ENCODE data around the gene RAB9A. TPM values are rescaled to one million over a fixed set of nuclear protein-coding genes. Genes with fewer than 3 reads are reported as not detected.
A peak's percentile ranks its signal among the peaks of the same experiment; 100 is the strongest.

The RAB9A gene
- total and polyA plus RNA-seq, 10 of the 15 experiments (the other 5 are each of a cell fraction or from before 2014, with no cell fraction given), result 42.1 to 142 (median 49.9) TPM

GRCh38 chrX:13669246-13669737, 19.6 kb upstream of the RAB9A start (continued):
- TF ChIP-seq EGR1 (IDR thresholded peaks at IDR 0.05; ENCODE audit: borderline replicate concordance in 1 of 2, low read depth in 2 of 2, low read length in 2 of 2) (no peak), SP1 (IDR thresholded peaks at IDR 0.05; ENCODE audit: low read depth, low read length) (no peak), SUPT20H (IDR thresholded peaks at IDR 0.05; ENCODE audit: borderline replicate concordance, control insufficient read depth, low read depth, low read length) (no peak), SMC3 (IDR thresholded peaks at IDR 0.05; ENCODE audit: borderline replicate concordance, low read length) (no peak; the same call in 1 of the 2 replicates), KLF5 (IDR thresholded peaks at IDR 0.05; ENCODE audit: partially characterized antibody) (peak; percentile 87), ZBED1 (IDR thresholded peaks at IDR 0.05; ENCODE audit: borderline replicate concordance) (peak; percentile 83), SUZ12 (IDR thresholded peaks at IDR 0.05; ENCODE audit: unreplicated experiment) (no peak), MTA3 (IDR thresholded peaks at IDR 0.05; ENCODE audit: borderline replicate concordance, low read length) (no peak; the same call in 1 of the 2 replicates), NFYA (IDR thresholded peaks at IDR 0.05; ENCODE audit: borderline replicate concordance, low read depth, low read length) (no peak), IKZF2 (IDR thresholded peaks at IDR 0.05) (peak; percentile 99), SMARCA5 (IDR thresholded peaks at IDR 0.05) (no peak), ZNF274 (IDR thresholded peaks at IDR 0.05; ENCODE audit: insufficient read depth, insufficient read length) (no peak), YY1 (IDR thresholded peaks at IDR 0.05; ENCODE audit: low read depth, low read length) (peak; percentile 65; the same call in 1 of the 2 replicates), BHLHE40 (IDR thresholded peaks at IDR 0.05; ENCODE audit: borderline replicate concordance in 1 of 2, low read depth in 2 of 2, low read length in 1 of 2) (peak; percentile 85 to 87), TAF1 (IDR thresholded peaks at IDR 0.05; ENCODE audit: borderline replicate concordance, low read depth, low read length) (0 out of 2 replicates have a peak, but pooled peaks have one; percentile 53), ETV6 (conservative IDR thresholded peaks at IDR 0.05 in 1 of 2, IDR thresholded peaks at IDR 0.05 in 1 of 2; ENCODE audit: borderline replicate concordance in 1 of 2, low read depth in 1 of 2) (peak in 1 of 2 experiments; percentile 55; a peak in 1 of 4 replicates), NFXL1 (IDR thresholded peaks at IDR 0.05; ENCODE audit: borderline replicate concordance) (no peak), ZSCAN29 (IDR thresholded peaks at IDR 0.05) (no peak), EED (IDR thresholded peaks at IDR 0.05; ENCODE audit: low read depth) (peak; percentile 95), MTA2 (IDR thresholded peaks at IDR 0.05; ENCODE audit: low read depth) (peak; percentile 85), ATF7 (IDR thresholded peaks at IDR 0.05; ENCODE audit: low read depth) (peak; percentile 98), RBBP5 (conservative IDR thresholded peaks at IDR 0.05) (no peak), BACH1 (IDR thresholded peaks at IDR 0.05; ENCODE audit: borderline replicate concordance) (no peak; the same call in 1 of the 2 replicates), POLR2AphosphoS5 (IDR thresholded peaks at IDR 0.05; ENCODE audit: low read length) (peak; percentile 75), CREB1 (IDR thresholded peaks at IDR 0.05; ENCODE audit: low read depth) (peak; percentile 62), MYC (IDR thresholded peaks at IDR 0.05; ENCODE audit: insufficient read depth, insufficient read length, insufficient replicate concordance, low read length, severe bottlenecking) (no peak), TCF12 (IDR thresholded peaks at IDR 0.05; ENCODE audit: low read depth, low read length) (peak; percentile 49; the same call in 1 of the 2 replicates), CBFB (IDR thresholded peaks at IDR 0.05; ENCODE audit: low read depth) (peak; percentile 88)
- TF ChIP-seq, protein P1, sequence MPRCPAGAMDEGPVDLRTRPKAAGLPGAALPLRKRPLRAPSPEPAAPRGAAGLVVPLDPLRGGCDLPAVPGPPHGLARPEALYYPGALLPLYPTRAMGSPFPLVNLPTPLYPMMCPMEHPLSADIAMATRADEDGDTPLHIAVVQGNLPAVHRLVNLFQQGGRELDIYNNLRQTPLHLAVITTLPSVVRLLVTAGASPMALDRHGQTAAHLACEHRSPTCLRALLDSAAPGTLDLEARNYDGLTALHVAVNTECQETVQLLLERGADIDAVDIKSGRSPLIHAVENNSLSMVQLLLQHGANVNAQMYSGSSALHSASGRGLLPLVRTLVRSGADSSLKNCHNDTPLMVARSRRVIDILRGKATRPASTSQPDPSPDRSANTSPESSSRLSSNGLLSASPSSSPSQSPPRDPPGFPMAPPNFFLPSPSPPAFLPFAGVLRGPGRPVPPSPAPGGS (IDR thresholded peaks at IDR 0.05; ENCODE audit: borderline replicate concordance, insufficient read depth, low read depth, low read length, poor library complexity, severe bottlenecking), result peak; percentile 92
- TF ChIP-seq, protein P2, sequence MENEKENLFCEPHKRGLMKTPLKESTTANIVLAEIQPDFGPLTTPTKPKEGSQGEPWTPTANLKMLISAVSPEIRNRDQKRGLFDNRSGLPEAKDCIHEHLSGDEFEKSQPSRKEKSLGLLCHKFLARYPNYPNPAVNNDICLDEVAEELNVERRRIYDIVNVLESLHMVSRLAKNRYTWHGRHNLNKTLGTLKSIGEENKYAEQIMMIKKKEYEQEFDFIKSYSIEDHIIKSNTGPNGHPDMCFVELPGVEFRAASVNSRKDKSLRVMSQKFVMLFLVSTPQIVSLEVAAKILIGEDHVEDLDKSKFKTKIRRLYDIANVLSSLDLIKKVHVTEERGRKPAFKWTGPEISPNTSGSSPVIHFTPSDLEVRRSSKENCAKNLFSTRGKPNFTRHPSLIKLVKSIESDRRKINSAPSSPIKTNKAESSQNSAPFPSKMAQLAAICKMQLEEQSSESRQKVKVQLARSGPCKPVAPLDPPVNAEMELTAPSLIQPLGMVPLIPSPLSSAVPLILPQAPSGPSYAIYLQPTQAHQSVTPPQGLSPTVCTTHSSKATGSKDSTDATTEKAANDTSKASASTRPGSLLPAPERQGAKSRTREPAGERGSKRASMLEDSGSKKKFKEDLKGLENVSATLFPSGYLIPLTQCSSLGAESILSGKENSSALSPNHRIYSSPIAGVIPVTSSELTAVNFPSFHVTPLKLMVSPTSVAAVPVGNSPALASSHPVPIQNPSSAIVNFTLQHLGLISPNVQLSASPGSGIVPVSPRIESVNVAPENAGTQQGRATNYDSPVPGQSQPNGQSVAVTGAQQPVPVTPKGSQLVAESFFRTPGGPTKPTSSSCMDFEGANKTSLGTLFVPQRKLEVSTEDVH (IDR thresholded peaks at IDR 0.05; ENCODE audit: low read depth, partially characterized antibody), result peak; percentile 60
